GM10266 (cell line): Measurements from ENCODE around the gene NXF1.

Experiments used
- DNase-seq: peaks from one replicate; pipeline ENCODE4 v3.0.0; 2012; ENCODE audit errors: extremely low spot score
- CTCF ChIP-seq: IDR thresholded peaks from 2 replicates; pipeline ENCODE4 v1.5.1; 2012; ENCODE audit warnings: mild to moderate bottlenecking, low read depth; ENCODE audit not compliant: control insufficient read depth, insufficient read depth; ENCODE audit errors: missing control alignments

Gene NXF1

GRCh38 chr11:62805076-62805892 lies at the start of gene NXF1:
Gene NXF1 (minus strand): TSS chr11:62805440. CDS start chr11:62805356, 84 bp downstream.
- TF ChIP-seq CTCF = peak; percentile 10

GRCh38 chr11:62854013-62854824 lies 49.0 kb upstream of the NXF1 start:
- DNase-seq = no peak
- TF ChIP-seq CTCF = no peak

More at GRCh38 chr11:62805076-62805892, at the start of gene NXF1:
- peak; percentile 99 for DNase-seq

GRCh38 chr11:62853279-62853965 lies 48.2 kb upstream of the NXF1 start:
- TF ChIP-seq CTCF = no peak
- DNase-seq = no peak

GRCh38 chr11:62852523-62853188 lies 47.4 kb upstream of the NXF1 start:
- TF ChIP-seq CTCF = no peak

GRCh38 chr11:62851807-62852522 lies 46.7 kb upstream of the NXF1 start:
- DNase-seq = no peak
- no peak for TF ChIP-seq CTCF

More at GRCh38 chr11:62852523-62853188, 47.4 kb upstream of the NXF1 start:
- DNase-seq = no peak
